ENCODE data around the gene ACIN1. TPM values are rescaled to one million over a fixed set of nuclear protein-coding genes. Genes with fewer than 3 reads are reported as not detected.

ACIN1 gene
- total and polyA plus RNA-seq, 2 of the 8 experiments (the other 6 are each of a cell fraction or from before 2014, with no cell fraction given) = 132 to 233 TPM

DNA sequence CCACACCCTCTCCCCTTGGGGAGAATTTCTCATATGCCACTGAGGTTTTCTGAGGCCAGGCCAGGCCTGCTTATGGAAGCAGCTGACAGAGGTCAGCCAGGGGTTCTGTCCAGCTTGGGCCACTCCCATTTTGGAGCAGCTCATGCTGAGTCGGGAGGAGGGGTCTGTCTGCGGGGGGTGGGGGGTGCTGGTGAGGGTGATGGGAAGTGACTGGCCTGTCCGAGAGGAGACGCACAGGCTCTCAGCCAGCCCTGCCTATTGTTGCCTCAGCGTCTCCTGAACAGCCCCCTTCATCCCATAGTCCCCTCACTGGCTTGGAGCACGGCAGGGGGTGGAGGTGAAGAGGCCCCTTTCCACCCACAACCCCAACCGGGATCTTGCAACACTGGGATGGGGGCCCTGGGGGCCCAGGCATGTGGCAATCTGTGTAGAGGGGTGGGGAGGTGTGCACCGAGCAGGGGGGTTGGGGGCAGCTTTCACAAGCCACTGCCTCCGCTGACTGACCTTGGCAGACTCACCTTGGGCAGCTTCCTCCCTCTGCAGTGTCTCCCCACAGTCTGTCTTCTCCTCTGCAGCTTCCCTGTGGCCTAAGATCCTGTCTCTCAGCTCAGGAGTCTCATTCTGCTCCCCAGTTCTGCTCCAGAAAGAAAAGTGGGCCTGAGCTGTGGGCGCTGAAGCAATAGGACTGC is 18.6 kb upstream of the ACIN1 start:
- Histone ChIP-seq H2BK20ac (ENCODE audit: low read length) (0 out of 2 replicates have a peak overlapping the region, but pooled peaks have one; percentile 50), H3K27me3 (replicated peaks in 1 of 4; ENCODE audit: control insufficient read depth in 3 of 4, extremely low read depth in 1 of 4, insufficient read depth in 3 of 4, low read length in 3 of 4) (peaks cover 0 to 3% (median 0%) of the 10 kb centered on the region in 4 experiments; a peak in 2 of 7 replicates), H3K79me1 (ENCODE audit: low read depth, low read length) (no peaks in the 10 kb centered on the region), H3K18ac (ENCODE audit: extremely low read depth, low read length) (peak overlapping the region; percentile 48; the same call in 1 of the 2 replicates), H3K36me3 (ENCODE audit: control insufficient read depth in 2 of 4, insufficient read depth in 4 of 4, low read length in 3 of 4) (no peaks in the 10 kb centered on the region), H2BK15ac (ENCODE audit: low read length) (peak overlapping the region; percentile 23; the same call in 1 of the 2 replicates), H3K27ac (ENCODE audit: low read depth, low read length) (no peak overlapping the region), H3K4me1 (replicated peaks in 1 of 4; ENCODE audit: control insufficient read depth in 3 of 4, insufficient read depth in 4 of 4, low read length in 3 of 4) (peaks cover 0 to 14% (median 4%) of the 10 kb centered on the region in 4 experiments; a peak in 6 of 7 replicates), H3K9me3 (ENCODE audit: insufficient read depth in 2 of 2, low read depth in 1 of 2, low read length in 1 of 2) (peaks cover 0 to 3% of the 10 kb centered on the region in 2 experiments; a peak in 2 of 4 replicates), H4K5ac (ENCODE audit: insufficient read length, low read depth, low read length) (no peak overlapping the region), H3K56ac (replicated peaks; ENCODE audit: insufficient read length, low read depth, low read length) (no peak overlapping the region), H3K4ac (replicated peaks; ENCODE audit: insufficient read length, low read depth, low read length) (no peak overlapping the region), H3K23ac (ENCODE audit: insufficient read length) (no peak overlapping the region), H2BK120ac (replicated peaks; ENCODE audit: low read depth, low read length) (no peak overlapping the region), H2AK5ac (ENCODE audit: low read depth, low read length) (no peak overlapping the region), H3K9ac (replicated peaks in 1 of 4; ENCODE audit: extremely low read depth in 1 of 4, low read depth in 3 of 4, low read length in 3 of 4) (0 out of 7 replicates have a peak overlapping the region, but pooled peaks of 1 of the 4 experiments have one; percentile 30), H3K23me2 (ENCODE audit: low read depth, low read length) (no peaks in the 10 kb centered on the region; the same call in 1 of the 2 replicates), H4K8ac (ENCODE audit: extremely low read depth, insufficient read depth, low read length) (no peak overlapping the region), H4K91ac (replicated peaks; ENCODE audit: insufficient read length, low read length) (no peak overlapping the region), H3K14ac (ENCODE audit: insufficient read length) (no peak overlapping the region), H3K4me3 (ENCODE audit: extremely low read depth in 1 of 4, insufficient read depth in 2 of 4, low read depth in 3 of 4, low read length in 4 of 4) (0 out of 8 replicates have a peak overlapping the region, but pooled peaks of 1 of the 4 experiments have one; percentile 17), H3K79me2 (ENCODE audit: control insufficient read depth in 1 of 2, insufficient read depth in 2 of 2, low read length in 2 of 2) (no peaks in the 10 kb centered on the region), H2AFZ (ENCODE audit: low read length) (0 out of 2 replicates have a peak overlapping the region, but pooled peaks have one; percentile 58), H2BK12ac (ENCODE audit: low read depth, low read length) (0 out of 2 replicates have a peak overlapping the region, but pooled peaks have one; percentile 20), H3K4me2 (ENCODE audit: insufficient read depth in 1 of 2, low read depth in 2 of 2, low read length in 2 of 2) (peak overlapping the region in 1 of 2 experiments; percentile 35; a peak in 1 of 4 replicates), H4K20me1 (replicated peaks in 1 of 2; ENCODE audit: control insufficient read depth in 1 of 2, insufficient read depth in 2 of 2, low read length in 2 of 2) (no peaks in the 10 kb centered on the region), H2BK5ac (ENCODE audit: low read depth, low read length) (0 out of 2 replicates have a peak overlapping the region, but pooled peaks have one; percentile 57)
- FAIRE-seq (no peak), DNase-seq (ENCODE audit: low read depth in 1 of 2, low spot score in 2 of 2) (no peak)
- WGBS, 2 experiments (ENCODE audit: extremely low coverage in 1 of 2, insufficient coverage in 1 of 2, insufficient read length in 1 of 2, insufficient replicate concordance in 2 of 2, low coverage in 1 of 2, low lambda C conversion rate in 2 of 2, missing lambda C conversion rate in 1 of 2) = 71% methylated on average over 8 of the region's 10 CpGs; no CpG with 5 or more reads in 1 of the 2 experiments
- ChIA-PET CTCF (ENCODE audit: partially characterized antibody) (interaction anchor here (1.0 to 3.7 kb wide), 18 partner anchors 7 to 267 kb away, joined by 3 to 22 read pairs (median 5); partner anchors contain the start of genes CDH24, CIROP and PABPN1), POLR2A (ENCODE audit: partially characterized antibody) (interaction anchor here (0.7 to 3.1 kb wide), 9 partner anchors 7 to 424 kb away, joined by 3 to 10 read pairs (median 4); no protein-coding TSS in a partner anchor)
- TF ChIP-seq, protein P1, sequence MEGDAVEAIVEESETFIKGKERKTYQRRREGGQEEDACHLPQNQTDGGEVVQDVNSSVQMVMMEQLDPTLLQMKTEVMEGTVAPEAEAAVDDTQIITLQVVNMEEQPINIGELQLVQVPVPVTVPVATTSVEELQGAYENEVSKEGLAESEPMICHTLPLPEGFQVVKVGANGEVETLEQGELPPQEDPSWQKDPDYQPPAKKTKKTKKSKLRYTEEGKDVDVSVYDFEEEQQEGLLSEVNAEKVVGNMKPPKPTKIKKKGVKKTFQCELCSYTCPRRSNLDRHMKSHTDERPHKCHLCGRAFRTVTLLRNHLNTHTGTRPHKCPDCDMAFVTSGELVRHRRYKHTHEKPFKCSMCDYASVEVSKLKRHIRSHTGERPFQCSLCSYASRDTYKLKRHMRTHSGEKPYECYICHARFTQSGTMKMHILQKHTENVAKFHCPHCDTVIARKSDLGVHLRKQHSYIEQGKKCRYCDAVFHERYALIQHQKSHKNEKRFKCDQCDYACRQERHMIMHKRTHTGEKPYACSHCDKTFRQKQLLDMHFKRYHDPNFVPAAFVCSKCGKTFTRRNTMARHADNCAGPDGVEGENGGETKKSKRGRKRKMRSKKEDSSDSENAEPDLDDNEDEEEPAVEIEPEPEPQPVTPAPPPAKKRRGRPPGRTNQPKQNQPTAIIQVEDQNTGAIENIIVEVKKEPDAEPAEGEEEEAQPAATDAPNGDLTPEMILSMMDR (IDR thresholded peaks at IDR 0.05; ENCODE audit: control extremely low read depth in 1 of 3, insufficient read depth in 1 of 3, low read depth in 1 of 3, low read length in 3 of 3) = no peak
- TF ChIP-seq NRF1 (IDR thresholded peaks at IDR 0.05; ENCODE audit: low read depth, low read length) (no peak), SAP30 (IDR thresholded peaks at IDR 0.05; ENCODE audit: insufficient read depth, insufficient replicate concordance, low read length) (no peak)
